ENCODE data around the gene ZMYND10. TPM values are rescaled to one million over a fixed set of nuclear protein-coding genes. Genes with fewer than 3 reads are reported as not detected.
A peak's percentile ranks its signal among the peaks of the same experiment; 100 is the strongest.

ZMYND10 gene
- under 1 TPM; 0.26 to 0.31 TPM for total RNA-seq

DNA sequence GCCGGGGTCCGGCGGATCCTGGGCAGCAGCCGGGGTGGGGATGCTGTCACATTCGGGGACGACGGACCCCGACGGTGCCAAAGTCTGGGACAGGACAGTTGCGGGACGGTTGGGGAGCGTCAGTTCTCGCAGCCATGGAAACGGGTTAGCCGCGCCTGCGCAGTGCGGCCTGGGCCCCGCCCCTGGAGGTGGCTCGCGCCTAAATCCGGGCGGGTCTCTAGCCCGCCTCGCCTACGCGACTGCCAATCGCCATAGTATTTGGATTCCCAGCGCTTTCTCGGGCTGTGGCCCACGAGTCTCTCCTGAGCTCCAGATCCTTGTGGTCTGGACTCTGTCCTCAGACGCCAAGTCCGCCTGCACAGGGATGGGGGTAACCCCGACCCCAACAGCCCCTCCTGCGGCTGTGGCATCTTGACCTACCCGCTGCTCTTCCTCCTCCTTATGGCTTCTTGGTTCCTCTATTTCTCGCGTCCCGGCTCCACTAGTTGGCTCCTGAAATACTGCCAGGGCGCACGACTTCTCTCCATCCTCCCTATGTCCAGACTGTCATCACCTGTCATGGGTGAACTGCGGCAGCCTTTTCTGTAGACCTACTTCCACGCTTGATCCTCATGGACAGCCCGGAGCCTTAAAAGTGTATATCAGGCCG, at the start of gene ZMYND10:
ZMYND10 (minus strand) TSS at position 147 of the 649 bp plus-strand sequence. CDS start 153 bp downstream, outside the sequence.
- peaks cover 12% of the 10 kb centered on the region for H3K36me3 ChIP-seq
- DNase-seq (ENCODE audit: low spot score): peak; percentile 76
- no peaks in the 10 kb centered on the region for H3K27me3 ChIP-seq
- H3K4me3 ChIP-seq: peak within 1 kb of the TSS; percentile 33 to 39
- H3K27ac ChIP-seq: peak within 1 kb of the TSS in 1 of 2 donors; percentile 27
- no peaks in the 10 kb centered on the region for H3K9me3 ChIP-seq
- TF ChIP-seq, protein P1, sequence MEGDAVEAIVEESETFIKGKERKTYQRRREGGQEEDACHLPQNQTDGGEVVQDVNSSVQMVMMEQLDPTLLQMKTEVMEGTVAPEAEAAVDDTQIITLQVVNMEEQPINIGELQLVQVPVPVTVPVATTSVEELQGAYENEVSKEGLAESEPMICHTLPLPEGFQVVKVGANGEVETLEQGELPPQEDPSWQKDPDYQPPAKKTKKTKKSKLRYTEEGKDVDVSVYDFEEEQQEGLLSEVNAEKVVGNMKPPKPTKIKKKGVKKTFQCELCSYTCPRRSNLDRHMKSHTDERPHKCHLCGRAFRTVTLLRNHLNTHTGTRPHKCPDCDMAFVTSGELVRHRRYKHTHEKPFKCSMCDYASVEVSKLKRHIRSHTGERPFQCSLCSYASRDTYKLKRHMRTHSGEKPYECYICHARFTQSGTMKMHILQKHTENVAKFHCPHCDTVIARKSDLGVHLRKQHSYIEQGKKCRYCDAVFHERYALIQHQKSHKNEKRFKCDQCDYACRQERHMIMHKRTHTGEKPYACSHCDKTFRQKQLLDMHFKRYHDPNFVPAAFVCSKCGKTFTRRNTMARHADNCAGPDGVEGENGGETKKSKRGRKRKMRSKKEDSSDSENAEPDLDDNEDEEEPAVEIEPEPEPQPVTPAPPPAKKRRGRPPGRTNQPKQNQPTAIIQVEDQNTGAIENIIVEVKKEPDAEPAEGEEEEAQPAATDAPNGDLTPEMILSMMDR (IDR thresholded peaks at IDR 0.05): no peak
- H3K4me1 ChIP-seq: peaks cover 0 to 38% of the 10 kb centered on the region in 2 donors

DNA sequence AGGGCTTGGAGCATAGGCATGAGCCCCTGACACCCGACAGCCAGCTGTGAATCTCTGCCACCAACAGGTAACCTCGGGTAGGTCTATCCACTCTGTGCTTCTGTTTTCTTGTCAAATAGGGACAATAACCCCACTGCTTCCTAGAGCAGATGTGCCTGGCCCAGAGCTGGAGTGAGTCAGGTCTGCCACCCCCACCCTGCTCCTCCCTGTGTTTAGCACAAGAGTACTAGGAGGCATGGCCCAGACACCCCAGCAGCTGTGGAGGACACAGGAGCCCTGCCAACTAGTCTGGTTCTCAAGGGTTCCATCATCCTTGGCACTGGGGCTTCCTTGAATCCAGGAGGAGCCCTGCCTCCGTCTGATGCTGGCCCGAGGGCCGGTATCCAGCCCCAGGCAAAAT, 47.5 kb upstream of the ZMYND10 start:
- no peaks in the 10 kb centered on the region for H3K27me3 ChIP-seq
- TF ChIP-seq, protein P1 (IDR thresholded peaks at IDR 0.05): no peak
- DNase-seq (ENCODE audit: low spot score): no peak
- H3K9me3 ChIP-seq: no peaks in the 10 kb centered on the region
- H3K4me1 ChIP-seq: peaks cover 0 to 28% of the 10 kb centered on the region in 2 donors
- peak overlapping the region in 1 of 2 donors; percentile 16 for H3K27ac ChIP-seq
- no peaks in the 10 kb centered on the region for H3K36me3 ChIP-seq
- H3K4me3 ChIP-seq: no peak overlapping the region

DNA sequence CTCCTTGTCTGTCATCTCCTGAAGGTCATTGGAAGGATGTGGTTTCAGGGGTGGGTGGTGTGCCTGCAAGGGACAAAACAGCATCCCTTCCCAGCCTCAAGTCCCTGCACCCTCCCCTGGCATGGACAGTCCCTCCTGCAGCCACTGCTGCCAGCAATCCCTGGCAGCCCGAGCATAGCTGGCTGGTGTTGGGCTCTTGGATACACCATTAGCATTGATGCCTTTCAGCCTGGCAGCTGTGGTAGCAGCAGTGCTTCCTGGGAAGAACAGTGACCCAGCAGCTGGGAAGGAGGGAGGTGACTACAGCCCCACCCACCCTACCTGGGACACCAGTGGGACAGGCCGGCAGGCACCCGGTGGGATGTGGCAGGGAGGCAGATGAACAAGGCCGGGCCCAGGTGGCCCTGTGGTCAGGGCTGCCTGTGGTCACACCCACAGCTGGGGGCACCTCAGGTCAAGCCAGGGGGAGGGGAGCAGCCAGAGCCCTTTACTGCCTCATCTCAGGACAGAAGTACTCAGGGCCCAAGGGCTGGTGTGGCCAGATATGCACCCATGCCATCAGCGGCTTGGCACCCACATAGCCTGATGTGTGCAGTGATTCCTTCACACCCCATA, 46.7 kb upstream of the ZMYND10 start:
- Histone ChIP-seq H3K27me3 (no peaks in the 10 kb centered on the region), H3K4me1 (peaks cover 0 to 28% of the 10 kb centered on the region in 2 donors), H3K9me3 (no peaks in the 10 kb centered on the region), H3K27ac (peak overlapping the region in 1 of 2 donors; percentile 16), H3K4me3 (no peak overlapping the region), H3K36me3 (no peaks in the 10 kb centered on the region)
- DNase-seq (ENCODE audit: low spot score): no peak
- TF ChIP-seq, protein P1 (IDR thresholded peaks at IDR 0.05): no peak

DNA sequence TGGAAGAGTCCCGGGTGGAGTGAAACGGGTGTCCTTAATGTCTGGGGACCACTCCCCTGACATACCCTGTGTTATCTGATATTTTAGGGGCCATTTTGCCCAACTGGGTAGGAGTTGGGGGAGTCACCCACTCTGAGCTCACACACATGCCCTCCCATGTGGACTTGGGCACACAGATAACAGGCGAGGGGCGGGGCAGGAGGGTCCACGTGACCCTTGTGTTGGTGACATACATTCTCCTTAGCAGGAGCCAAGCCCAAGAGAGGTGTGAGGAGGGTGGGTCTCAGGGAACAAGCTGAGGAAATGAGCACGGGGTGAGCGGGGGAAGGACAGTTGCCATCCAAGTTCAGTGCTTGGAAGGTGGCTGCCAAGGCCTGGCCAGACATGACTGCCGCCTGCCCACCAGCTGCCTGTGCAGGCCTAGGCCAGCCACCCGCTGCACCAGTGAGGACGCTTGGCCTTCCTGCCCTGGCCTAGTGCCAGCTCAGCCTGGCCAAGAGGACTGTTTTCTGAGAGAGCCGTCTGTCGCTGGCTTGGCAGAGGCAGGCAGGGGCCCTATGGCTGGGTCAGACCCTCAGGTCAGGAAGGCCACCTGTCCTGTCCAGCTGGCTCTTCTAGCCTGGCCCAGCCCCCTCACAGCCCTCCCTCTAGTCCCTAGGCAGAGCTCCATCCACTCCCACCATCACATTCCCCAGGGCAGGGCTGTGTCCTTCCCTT, 45.1 kb upstream of the ZMYND10 start:
- H3K4me3 ChIP-seq: no peak overlapping the region
- TF ChIP-seq, protein P1 (IDR thresholded peaks at IDR 0.05): no peak
- peaks cover 0 to 28% of the 10 kb centered on the region in 2 donors for H3K4me1 ChIP-seq
- H3K27ac ChIP-seq: peak overlapping the region; percentile 51 to 73
- H3K36me3 ChIP-seq: no peaks in the 10 kb centered on the region
- DNase-seq (ENCODE audit: low spot score): no peak
- H3K9me3 ChIP-seq: no peaks in the 10 kb centered on the region
- no peaks in the 10 kb centered on the region for H3K27me3 ChIP-seq

DNA sequence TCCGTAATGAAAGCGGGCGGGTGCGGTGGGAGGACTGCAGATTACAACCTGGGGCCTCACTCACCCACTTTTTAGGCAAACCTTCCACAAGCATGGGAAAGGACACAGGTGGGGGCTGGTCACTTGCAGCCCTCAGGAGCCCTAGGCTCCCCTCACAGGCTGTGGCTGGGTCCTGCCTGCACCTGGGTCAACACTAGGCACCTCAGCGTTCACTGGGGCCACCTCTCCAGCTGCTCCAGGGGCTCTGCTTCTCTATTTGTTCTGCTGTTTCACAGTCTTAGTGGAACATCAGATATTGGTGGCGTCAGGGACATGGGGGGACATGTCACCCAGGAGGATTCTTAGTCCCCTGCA, 43.9 kb upstream of the ZMYND10 start:
- Histone ChIP-seq H3K9me3 (no peaks in the 10 kb centered on the region), H3K36me3 (no peaks in the 10 kb centered on the region), H3K4me3 (no peak overlapping the region), H3K27me3 (no peaks in the 10 kb centered on the region), H3K27ac (no peak overlapping the region), H3K4me1 (peaks cover 0 to 28% of the 10 kb centered on the region in 2 donors)
- DNase-seq (ENCODE audit: low spot score): no peak
- TF ChIP-seq, protein P1 (IDR thresholded peaks at IDR 0.05): no peak
